GM21423 (cell line): ENCODE results near the gene GATA5.

ENCODE experiments used
- ATAC-seq: cut with Tn5 transposase; IDR thresholded peaks from one replicate; pipeline ENCODE4 v1.9.1; 2021; ENCODE audit warnings: mild to moderate bottlenecking, moderate library complexity; ENCODE audit not compliant: unreplicated experiment

GATA5 gene, protein sequence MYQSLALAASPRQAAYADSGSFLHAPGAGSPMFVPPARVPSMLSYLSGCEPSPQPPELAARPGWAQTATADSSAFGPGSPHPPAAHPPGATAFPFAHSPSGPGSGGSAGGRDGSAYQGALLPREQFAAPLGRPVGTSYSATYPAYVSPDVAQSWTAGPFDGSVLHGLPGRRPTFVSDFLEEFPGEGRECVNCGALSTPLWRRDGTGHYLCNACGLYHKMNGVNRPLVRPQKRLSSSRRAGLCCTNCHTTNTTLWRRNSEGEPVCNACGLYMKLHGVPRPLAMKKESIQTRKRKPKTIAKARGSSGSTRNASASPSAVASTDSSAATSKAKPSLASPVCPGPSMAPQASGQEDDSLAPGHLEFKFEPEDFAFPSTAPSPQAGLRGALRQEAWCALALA

DNA sequence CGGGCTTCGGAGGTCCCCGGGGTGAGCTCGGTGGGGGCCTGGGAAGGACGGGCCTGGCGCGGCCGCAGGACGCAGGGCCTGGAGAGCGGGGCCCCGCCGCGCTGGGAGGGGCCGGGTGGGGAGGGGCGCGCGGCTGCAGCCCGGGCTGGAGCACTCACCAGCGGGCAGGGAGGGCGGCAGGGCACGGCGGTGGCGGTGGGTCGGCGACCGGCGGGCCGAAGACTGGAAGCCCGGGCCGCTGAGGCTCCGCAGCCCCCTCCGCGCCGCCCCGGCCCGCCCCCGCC, at the start of gene GATA5:
GATA5 (minus strand) TSS at position 224 of the 284 bp plus-strand sequence. CDS start 474 bp downstream, outside the sequence.
- ATAC-seq = no peak

DNA sequence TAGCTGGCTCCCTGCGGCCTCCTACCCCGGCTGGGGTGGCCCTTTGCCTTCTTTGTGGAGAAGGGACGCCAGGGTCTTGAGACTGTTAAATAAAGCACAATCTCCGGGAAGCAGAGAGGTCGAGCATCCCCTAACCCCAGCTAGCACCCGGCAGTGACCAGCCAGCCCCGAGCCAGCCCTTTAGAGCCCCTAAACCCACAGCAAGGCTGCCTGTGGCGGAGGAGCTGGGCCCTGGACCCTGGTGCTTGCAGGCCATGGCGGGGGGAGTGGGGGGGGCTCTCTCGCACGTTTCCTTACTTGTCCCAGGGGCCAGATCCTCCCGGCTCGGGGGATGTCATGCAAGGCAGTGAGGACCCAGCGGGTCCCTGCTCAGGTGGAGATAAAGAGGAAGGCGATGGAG, 49.2 kb upstream of the GATA5 start:
- ATAC-seq = no peak

DNA sequence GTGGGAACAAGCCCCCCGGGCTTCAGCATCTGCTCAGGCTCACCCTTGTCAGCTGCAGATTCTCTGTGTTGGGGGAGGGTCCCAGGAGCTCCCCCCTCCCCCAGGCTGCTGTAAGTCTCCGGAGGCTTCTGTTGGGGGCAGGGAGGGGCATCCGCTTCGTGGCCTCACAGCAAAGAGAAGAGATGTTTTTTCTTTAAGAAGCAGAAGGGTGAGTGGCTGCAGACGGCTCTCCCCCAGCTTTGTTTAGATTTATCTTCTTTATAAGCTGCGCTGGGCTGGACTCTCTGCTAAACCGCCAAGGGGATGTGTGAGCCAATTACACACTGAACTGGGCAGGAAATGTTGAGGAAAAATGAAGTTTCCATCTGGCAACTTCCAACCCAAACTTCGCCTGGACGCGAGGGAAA, 48.7 kb upstream of the GATA5 start:
- ATAC-seq = no peak

DNA sequence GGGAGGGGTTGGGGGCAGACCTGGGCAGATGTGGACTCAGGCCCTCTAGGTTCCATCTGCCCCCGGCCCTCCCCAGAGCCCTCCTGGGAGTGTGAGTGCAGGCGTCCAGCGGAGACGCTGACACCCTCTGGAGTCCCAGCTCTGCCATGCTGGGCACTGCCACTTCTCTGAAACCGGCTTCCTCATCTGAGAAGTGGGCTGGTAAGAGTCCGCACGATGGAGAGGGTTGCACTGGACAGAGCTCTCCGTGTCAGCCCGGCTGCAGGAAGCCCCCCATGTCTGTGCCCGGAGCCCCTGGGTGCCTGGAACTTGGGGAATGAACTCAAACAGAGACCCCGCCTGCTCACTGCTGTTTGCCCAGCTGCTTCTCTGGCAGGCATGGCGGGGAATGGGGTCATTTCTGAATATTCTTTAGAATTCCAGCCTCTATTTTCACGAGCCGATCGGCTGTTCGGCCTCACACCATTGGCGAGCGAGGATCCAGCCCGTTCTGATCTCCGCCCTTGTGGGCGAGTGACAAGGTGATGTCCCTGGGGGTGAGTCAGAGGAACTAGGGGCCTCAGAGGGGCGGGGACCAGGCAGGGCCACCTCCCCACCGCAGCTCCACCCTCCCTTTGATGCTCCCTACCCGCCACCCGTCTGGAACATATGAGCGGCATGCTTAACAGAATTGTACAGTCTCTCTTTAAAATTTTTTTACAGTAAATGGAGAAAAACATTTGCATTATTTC, 47.8 kb upstream of the GATA5 start:
- no peak for ATAC-seq

DNA sequence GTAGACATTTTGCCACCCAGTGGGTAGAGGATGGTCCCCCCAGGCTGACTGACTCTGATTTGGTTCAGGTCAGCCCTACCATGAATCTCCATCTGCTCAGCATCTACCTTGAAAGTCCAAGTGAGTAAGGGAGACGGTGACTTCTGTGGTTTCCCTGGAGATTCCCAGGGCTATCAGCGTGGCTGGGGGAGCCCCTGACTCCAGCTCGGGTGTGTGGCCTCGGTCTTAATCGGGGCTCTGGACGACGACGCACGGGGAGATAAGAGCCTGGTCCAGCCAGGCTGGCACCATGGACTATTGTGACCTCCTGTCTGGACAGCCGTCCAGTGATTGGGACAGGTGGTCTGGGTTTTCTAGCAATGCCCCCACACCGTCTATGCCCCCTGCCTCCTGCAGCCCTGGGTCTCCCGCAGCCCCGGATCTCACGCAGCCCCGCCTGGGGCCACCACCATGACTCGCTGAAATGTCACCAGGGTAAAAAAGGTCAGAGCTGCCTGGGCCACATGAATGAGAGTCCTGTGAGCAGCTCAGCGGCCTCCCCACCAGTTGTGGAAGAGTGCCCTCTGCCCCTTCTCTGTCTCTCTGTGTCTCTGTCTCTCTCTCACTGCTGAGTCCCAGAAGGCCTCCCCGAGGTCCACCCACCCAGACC, 47.1 kb upstream of the GATA5 start:
- ATAC-seq = no peak

DNA sequence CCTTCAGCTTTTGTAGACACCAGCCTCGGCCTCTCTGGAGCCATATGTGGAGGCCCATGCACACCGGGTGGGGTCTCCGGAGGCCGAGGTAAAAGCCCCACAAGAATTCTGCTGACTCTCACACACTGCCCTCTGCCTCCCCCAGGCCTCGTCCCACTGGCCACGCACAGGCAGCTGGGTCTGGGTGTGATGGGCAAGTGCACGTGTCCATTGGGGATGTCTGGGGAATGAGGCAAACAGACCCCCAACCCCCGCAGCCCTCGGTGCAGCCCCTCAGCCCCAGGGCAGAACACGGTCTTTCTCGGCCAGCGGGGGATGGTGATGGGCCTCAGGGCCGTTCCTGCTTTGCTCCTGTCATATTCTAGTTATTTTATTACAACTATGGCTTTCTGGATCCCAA, 44.0 kb upstream of the GATA5 start:
- ATAC-seq = no peak

DNA sequence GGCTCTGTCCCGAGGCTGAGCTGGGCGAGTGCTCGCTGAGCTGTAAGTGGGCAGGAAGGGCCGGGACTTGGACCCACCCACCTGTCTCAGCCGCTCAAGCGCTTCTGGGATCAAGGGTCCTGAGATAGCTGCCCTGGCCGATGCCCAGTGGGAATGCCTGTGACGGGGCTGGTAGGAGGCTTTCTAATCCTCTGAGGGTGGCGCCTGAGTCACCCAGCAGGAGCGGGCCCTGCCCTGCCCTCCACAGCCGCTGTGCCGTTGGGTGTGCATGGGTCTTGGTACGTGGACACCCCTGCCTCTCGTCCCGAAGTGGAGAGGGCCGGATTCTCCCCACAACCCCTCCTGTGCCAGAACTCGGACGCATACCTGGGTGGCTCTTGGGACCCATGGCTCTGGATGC, 43.1 kb upstream of the GATA5 start:
- ATAC-seq = no peak

DNA sequence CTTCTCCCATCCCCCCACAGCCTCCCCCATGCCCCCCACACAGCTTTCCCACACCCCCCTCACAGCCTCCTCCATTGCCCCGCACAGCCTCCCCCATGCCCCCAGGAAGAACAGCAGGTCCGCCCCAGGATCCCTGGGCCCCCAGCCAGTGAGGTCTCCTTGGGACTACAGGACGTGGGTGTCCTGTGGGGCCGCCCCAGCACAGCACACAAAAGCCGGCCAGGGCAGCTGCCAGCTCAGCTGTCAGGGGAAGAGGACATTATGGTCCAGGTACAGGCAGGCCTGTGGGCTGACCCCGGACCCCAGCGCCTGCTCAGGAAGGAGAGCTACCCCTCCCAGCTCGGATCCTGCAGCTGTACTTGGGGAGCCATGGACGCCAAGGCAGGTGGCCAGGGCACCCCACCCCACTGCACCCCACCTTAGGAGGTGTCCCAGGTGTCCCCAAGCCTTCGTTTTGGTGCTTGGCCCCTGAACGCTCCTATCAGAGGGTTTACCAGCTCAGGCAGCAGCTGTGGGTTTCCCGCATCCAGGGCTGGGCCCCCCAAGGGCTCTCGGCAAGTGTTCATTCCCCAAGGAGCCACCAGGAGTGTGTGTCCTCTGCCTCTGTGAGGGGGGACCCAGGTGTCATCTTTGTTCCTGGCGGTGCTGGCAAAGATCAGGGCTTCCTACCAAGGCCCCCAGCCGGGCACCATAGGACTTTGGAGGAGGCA, 42.3 kb upstream of the GATA5 start:
- no peak for ATAC-seq

DNA sequence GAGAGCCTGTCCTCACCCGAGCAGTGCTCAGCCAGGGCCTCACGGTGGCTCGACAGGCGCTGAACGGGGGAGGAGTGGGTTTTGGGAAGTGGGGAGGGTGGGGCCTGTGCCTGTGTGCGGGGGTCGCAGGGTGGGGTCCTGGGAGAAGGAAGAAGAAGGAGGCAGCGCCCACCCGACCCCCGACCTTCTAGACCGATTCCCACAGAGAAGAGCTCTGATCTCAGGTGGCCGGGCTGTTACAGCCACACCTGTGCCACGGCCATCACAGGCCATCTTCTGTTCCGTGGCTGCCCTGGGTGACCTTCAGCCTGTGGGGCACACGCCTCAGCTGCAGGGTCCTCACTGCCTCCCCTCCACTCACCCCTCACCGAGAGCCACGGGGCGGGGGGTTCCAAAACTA, 41.4 kb upstream of the GATA5 start:
- no peak for ATAC-seq

DNA sequence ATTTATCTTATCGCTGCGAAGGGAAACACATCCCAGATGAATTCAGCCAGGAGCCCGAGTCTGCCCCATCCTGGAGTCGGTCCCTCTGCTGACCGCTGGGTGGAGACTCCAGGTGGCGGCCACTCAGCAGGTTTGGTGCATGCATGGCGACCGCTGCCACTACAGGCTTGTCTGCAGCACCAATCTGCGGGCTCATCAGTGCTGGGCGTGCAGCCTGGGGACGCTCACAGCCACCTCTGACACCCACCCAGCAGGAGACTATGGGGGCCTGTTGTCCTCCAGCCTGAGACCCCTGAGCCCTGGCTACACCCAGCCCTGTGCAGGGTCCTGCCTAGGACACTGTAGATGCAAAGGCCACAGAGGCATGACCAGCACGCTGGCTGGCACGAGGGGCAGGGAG, 40.5 kb upstream of the GATA5 start:
- ATAC-seq = no peak

DNA sequence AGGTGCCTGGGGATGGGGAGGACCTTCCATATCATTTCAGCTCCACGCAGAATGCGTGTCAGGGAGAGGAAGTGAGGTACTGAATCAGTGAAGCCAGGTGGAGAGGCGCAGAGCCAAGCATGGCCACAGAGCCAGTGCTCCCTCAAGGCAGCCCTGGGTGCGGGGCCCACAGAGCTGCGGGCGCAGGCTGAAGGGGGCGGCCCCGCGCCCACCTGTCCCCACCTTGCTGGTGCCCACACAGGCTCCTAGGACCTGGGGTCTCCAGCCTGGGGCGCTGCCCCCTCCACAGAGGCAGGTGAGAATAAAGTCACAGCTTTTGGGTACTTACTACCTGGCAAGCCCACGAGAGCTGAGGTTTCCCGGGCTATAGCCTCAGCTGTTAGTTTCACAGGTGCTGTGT, 40.0 kb upstream of the GATA5 start:
- no peak for ATAC-seq

DNA sequence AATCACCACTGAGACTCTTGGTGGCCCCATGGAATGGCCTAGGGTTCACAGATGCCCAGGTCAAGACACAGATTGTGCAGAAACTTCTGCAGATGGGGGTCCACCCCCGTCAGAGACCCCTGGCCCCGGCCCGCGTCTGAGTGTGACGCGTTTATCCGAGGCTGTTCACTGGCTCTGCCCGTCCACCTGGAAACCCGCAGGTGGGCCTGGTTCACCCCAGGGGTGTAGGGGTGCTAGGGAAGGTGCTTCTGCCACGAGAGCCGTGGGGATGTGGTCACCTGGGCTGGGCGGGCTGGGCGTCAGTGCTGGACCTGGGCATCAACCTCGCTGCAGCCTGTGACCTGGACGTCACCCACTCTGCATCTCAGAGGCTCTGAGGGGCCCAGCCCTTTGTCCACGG, 39.5 kb upstream of the GATA5 start:
- ATAC-seq = no peak

DNA sequence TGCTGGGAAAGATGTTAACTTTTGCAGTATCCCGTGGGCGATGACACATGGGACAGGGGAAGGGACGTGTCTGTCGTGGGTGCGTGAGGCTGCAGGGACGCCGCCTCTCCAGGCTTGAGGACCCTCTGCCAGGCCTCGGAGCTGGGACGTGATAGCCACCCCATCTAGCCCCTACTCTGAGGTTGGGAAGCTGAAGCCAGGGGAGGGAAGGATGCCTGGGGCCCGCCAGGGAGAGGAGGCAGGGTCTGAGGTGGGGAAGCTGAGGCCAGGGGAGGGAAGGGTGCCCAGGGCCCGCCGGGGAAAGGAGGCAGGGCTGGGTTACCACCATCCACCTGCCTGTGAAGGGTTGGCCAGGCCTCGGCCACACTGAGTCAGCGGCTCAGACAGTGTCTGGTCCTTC, 38.2 kb upstream of the GATA5 start:
- ATAC-seq = no peak

DNA sequence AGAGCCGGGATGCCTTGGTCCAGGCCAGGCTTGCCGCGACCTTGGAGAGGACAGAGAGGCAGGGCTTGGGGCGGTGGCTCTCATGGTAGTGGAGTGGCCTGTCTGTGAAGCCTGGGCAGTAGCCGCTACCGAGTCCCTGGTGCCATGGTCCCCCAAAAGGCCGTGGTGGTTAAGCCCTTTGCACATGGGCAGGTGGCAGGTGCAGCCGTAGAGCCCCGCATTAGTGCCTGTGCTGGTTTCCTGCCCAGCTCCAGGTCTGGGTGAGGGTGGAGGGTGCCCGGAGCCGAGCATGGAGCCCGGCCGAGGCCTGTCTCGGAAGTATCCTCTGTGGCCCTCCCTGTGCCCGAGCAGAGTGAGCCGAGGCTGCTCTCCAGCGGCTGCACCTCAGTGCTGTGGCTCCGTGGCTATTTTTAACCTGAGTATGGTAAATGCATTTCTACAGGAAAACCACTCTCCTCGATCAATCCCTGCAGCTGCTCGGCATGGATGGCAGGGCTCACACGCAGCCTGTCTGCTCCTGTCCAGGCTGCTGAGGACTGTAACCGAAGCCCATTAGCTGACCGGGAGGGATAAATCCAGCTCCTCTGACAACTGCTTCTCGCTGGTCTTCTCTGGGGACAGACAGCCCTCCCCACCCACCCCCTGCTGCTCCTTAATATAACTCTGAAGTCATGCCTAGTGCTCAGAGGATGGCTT, 36.3 kb upstream of the GATA5 start:
- no peak for ATAC-seq

DNA sequence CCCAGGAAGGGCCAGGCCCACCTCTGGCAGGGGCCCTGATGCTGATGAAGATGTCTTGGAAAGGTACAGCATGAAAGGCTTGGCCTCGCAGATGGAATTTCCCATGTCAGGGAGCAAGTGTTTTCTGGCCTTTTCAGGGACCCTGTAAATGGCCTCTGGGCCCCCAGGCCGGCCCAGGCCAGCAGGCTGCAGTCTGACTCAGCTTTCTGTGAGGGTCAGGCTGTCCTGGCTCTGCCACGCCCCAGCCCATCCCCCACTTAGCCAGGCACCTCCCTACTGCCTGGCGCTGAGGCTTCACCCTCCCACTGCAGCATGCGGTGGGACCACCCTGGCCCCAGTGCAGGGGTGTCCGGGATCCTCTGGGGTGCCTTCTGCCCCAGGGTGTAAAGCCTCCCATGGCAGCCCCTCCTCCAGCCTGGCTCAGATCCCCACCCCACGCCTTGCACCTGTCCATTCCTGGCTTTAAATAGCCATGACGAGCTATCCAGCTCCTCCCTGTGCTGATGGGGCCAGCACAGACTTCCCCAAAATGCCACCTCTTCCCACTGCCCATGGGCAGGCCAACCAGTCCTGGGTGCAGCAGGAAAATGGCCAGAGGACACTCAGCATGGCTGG, 35.6 kb upstream of the GATA5 start:
- ATAC-seq = no peak

DNA sequence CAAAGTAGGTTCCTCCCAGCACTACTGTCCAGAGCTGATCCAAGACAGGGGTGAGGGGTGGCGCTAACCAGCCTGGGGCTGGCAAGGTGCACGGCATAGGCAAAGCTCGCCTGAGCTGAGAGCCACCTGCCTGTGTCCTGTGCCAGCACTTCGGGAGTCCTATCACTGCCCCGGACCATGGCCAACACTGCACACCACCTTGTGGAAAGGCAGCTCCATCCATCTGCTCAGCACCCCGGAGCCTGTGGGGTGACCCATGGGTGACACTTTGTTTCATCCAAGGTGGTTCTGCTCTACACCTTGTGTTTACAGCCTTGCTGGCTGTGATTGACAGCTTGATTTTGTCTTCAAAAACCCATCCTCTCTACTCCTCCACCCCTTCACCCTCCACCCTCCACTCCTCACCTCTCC, 32.9 kb upstream of the GATA5 start:
- no peak for ATAC-seq

DNA sequence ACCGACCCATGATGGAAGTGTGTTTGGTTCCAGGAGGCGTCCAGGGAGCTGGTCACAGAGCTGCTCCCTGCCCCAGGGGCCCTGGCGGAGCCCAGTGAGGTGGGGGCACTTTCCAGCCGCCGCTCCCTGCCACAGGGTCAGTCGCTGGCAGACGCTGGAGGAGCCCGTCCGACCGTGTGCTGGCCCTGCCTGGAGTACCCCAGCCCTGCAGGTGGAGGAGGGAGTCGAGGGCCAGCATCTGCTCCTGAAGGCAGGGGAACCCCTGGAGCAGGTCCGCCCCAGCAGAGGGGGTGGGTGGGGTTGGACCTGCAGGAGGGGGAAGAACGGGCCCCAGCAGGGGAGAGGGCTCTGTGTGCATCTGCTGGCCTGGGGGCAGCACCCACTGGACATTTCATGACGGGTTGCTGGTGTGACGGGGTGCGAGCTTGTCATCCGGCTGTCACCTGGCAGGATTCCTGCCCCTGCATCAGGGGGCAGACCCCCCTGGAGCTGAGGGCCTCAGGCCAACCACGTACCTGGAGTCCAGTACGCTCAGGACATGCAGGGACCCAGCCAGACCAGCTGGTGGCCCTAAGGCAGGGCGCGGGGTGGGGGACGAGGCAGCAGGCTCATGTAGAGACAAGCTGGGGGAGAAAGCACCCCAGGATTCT, 32.3 kb upstream of the GATA5 start:
- no peak for ATAC-seq

DNA sequence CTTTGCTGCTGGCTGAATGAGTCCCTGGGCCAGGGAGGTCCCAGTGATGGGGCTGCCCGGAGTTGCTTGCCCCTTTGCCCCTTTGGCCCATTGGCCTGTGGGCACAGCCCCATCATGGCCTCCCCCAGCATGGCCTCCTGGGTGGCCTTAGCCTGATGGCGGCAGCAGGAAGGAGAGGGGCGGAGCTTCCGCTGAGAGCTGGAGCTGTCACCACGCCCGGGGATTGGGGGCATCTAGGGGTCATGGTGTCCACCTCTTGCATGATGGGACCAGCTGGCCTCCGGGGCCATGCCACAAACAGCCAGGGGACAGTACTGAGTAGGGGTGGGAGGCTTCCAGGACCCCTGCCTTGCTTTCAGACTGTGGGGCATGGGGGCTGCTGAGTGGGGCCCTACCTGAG, 31.5 kb upstream of the GATA5 start:
- no peak for ATAC-seq

DNA sequence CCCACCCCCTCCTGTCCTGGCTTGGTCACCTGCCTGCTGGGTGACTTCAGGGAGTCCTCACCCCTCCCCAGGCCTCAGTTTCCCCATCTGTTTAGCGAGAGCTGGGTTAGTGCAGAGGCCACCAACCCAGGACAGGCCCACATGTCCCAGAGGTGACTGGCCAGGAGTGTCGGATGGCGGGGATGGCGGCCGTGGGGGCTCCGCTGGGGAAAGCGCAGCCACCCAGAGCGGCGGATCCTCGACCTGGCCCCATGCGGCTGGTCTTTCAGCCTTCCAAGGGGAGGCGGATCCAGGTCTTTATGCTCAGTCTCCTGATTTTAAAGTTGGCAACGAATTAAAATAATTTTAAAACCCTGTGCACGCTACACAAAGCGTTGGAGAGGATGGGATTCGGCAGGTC, 31.0 kb upstream of the GATA5 start:
- ATAC-seq = no peak

DNA sequence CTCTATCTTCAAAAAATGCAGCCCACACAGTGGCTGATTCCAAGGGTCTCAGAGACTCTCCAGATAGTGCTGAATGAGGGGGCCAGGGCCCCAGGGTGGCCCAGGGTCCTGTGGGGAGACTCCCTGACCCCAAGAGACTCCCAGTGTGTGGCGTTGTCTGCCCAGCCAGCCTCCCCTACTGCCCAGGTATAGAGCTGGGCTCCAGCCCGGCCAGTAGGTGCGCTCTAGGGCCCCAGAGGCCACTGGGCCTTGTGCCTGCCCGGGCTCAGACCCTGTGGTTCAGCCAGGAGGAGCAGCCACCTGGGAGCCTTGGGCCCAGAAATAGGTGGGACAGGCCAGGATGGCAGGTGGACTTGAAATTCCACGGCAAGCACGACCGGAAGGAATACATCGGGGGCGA, 30.3 kb upstream of the GATA5 start:
- ATAC-seq = no peak
